ENCODE measurements around the gene ZNF544. TPM values are rescaled to one million over a fixed set of nuclear protein-coding genes. Genes with fewer than 3 reads are reported as not detected.

ZNF544 gene
- total RNA-seq, 2 donors from 2014 or later: 30.1 to 38.4 TPM

DNA sequence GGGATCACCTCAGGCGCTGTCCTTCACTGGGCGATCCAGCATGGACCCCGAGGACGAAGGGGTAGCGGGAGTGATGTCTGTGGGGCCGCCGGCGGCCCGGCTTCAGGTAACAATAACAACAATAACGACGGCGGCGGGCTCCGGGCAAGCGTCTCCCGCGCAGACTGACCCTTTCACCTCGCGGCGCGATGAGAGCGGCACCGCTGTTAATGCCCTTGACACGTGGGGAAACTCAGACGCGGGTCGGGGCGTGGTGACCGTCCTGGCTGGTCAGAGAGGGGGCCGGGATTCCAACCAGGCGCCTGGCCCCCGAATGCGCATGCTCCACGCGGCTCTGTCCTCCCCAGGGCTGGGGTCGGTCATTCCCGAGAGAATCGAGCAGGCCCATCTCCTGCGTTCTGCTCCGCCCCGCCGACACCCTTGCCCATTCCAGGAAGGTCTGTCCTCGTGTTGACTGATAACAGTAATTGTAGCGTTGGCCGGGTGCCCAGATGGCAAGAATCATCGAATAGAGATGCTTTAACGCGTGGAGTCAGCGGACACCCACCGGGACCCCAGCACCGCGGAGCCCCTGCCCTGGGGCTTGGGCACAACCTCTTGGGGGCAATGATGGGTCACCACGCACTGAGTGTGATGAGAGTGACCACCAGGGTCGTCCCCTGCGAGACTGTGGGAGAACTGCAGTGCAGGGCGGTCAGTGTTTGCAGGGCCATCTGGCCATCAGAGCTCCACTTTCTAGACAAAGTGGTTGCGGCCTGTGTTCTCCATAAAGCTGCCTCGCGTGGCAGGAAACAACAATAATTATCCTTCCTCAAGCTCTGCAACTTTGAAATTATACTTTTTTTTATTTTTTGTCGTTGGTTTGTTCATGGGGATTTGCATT, 50.6 kb downstream of the ZNF544 start:
- H3K4me1 ChIP-seq: peaks cover 0 to 26% of the 10 kb centered on the region in 2 donors
- H3K27ac ChIP-seq: peak overlapping the region; percentile 94 to 96
- H3K9me3 ChIP-seq: peaks cover 7 to 20% of the 10 kb centered on the region in 2 donors
- H3K4me3 ChIP-seq: peak overlapping the region; percentile 91 to 92
- H3K36me3 ChIP-seq: peaks cover 11% of the 10 kb centered on the region
- TF ChIP-seq, protein P1, sequence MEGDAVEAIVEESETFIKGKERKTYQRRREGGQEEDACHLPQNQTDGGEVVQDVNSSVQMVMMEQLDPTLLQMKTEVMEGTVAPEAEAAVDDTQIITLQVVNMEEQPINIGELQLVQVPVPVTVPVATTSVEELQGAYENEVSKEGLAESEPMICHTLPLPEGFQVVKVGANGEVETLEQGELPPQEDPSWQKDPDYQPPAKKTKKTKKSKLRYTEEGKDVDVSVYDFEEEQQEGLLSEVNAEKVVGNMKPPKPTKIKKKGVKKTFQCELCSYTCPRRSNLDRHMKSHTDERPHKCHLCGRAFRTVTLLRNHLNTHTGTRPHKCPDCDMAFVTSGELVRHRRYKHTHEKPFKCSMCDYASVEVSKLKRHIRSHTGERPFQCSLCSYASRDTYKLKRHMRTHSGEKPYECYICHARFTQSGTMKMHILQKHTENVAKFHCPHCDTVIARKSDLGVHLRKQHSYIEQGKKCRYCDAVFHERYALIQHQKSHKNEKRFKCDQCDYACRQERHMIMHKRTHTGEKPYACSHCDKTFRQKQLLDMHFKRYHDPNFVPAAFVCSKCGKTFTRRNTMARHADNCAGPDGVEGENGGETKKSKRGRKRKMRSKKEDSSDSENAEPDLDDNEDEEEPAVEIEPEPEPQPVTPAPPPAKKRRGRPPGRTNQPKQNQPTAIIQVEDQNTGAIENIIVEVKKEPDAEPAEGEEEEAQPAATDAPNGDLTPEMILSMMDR (IDR thresholded peaks at IDR 0.05): no peak
- no peaks in the 10 kb centered on the region for H3K27me3 ChIP-seq
- peak; percentile 81 for DNase-seq (ENCODE audit: low spot score)

DNA sequence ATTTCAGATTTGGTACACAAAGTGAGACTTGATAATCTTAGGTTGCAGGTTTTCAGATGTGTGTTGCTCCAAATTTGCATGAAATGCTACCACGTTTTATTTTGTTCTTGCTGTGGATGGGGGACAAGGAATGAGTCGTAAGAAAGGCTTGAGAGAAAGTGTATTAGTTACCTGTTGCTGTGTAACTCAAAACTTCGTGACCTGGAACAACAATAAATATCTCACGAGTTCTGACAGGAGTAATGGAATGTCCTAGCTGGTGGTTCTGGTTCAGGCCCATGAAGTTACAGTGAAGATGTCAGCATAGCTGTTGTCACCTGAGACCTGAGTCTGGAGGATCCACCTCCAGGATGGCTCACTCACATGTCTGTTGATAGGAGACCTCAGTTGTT, 51.2 kb downstream of the ZNF544 start:
- TF ChIP-seq, protein P1 (IDR thresholded peaks at IDR 0.05): no peak
- no peak for DNase-seq (ENCODE audit: low spot score)
- Histone ChIP-seq H3K27ac (peak overlapping the region; percentile 94 to 96), H3K9me3 (peaks cover under 1 to 14% of the 10 kb centered on the region in 2 donors), H3K36me3 (peaks cover 9% of the 10 kb centered on the region), H3K27me3 (no peaks in the 10 kb centered on the region), H3K4me3 (peak overlapping the region in 1 of 2 donors; percentile 92), H3K4me1 (peaks cover 0 to 26% of the 10 kb centered on the region in 2 donors)

DNA sequence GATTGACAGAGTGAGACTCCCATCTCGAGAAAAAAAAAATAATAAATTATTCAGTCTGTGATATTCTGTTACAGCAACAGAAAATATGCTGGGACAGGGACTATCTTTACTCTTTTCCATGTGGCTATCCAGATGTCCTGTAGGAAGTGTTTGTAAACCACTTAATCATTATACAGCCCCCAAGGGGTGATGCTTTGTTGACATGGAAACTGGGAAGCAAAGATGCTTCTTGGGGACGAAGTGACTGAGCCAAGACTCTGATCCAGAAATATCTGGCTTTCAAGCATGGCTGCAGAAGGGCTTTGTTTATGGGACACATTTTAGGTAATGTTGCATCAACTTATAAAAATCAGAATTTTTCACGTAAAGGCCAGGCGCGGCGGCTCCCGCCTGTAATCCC, 55.5 kb downstream of the ZNF544 start:
- H3K27ac ChIP-seq: no peak overlapping the region
- peaks cover 47% of the 10 kb centered on the region for H3K36me3 ChIP-seq
- no peaks in the 10 kb centered on the region for H3K9me3 ChIP-seq
- no peaks in the 10 kb centered on the region for H3K27me3 ChIP-seq
- peaks cover 0 to 20% of the 10 kb centered on the region in 2 donors for H3K4me1 ChIP-seq
- no peak overlapping the region for H3K4me3 ChIP-seq
- TF ChIP-seq, protein P1 (IDR thresholded peaks at IDR 0.05): no peak
- no peak for DNase-seq (ENCODE audit: low spot score)

DNA sequence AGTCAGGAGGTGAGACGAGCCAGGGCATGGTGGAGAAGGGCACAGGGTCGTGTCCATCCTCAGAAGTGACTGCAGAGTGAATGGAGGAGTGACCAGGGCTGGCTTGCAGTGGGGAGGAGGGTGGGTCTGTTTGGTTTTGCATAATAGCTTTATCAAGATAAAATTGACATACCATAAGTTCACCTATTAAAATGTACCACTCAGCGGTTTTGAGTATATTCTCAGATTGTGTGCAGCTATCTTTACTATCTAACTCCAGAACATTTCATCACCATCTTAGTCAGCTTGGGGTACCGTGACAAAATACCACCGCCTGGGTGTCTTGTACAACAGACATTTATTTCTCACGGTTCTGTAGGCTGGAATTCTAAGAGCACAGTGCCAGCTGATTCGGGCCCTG, 63.2 kb downstream of the ZNF544 start:
- Histone ChIP-seq H3K4me1 (no peaks in the 10 kb centered on the region), H3K27me3 (no peaks in the 10 kb centered on the region), H3K4me3 (no peak overlapping the region), H3K9me3 (peaks cover 0 to 27% of the 10 kb centered on the region in 2 donors), H3K27ac (no peak overlapping the region), H3K36me3 (peaks cover 90% of the 10 kb centered on the region)
- no peak for DNase-seq (ENCODE audit: low spot score)
- TF ChIP-seq, protein P1 (IDR thresholded peaks at IDR 0.05): no peak

DNA sequence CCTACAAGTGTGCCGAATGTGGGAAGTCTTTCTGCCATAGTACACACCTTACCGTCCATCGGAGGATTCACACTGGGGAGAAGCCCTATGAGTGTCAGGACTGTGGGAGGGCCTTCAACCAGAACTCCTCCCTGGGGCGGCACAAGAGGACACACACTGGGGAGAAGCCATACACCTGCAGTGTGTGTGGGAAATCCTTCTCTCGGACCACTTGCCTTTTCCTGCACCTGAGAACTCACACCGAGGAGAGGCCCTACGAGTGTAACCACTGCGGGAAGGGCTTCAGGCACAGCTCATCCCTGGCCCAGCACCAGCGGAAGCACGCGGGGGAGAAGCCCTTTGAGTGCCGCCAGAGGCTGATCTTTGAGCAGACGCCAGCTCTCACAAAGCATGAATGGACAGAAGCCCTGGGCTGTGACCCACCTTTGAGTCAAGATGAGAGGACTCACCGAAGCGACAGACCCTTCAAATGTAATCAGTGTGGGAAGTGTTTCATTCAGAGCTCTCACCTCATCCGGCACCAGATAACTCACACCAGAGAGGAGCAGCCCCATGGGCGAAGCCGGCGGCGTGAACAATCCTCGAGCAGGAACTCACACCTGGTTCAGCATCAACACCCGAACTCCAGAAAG, 66.1 kb downstream of the ZNF544 start:
- Histone ChIP-seq H3K4me3 (no peak overlapping the region), H3K9me3 (peaks cover 0 to 27% of the 10 kb centered on the region in 2 donors), H3K36me3 (peaks cover 74% of the 10 kb centered on the region), H3K27ac (no peak overlapping the region), H3K4me1 (no peaks in the 10 kb centered on the region), H3K27me3 (no peaks in the 10 kb centered on the region)
- TF ChIP-seq, protein P1 (IDR thresholded peaks at IDR 0.05): no peak
- no peak for DNase-seq (ENCODE audit: low spot score)

Data from right atrium auricular region (tissue), 2 donors.